Coronary artery (tissue), 2 donors: ENCODE data around the gene PXMP4.
"Not testable (repeated sequence)": the region's sequence is repeated elsewhere in the genome, so short reads cannot be mapped to it uniquely, and the experiment has no call there.

Experiments
- DNase-seq: peaks from one replicate; pipeline ENCODE4 v3.0.0-alpha.2; 2017; ENCODE audit warnings: low spot score
- H3K27ac ChIP-seq, 2 donors: fragments of 200-600 bp; sonication (generic); one replicate each; pipeline ENCODE4 v1.5.1; 2016 to 2019
- H3K4me3 ChIP-seq: fragments of 200-600 bp; sonication (generic); 2 replicates; pipeline ENCODE4 v1.5.1; 2016; ENCODE audit warnings: mild to moderate bottlenecking, moderate library complexity
- TF ChIP-seq, protein P1 (sequence below): fragments of 200-600 bp; sonication (generic); IDR thresholded peaks from one replicate; pipeline ENCODE4 v1.5.1; 2019; ENCODE audit warnings: antibody characterized with exemption

The PXMP4 gene

DNA sequence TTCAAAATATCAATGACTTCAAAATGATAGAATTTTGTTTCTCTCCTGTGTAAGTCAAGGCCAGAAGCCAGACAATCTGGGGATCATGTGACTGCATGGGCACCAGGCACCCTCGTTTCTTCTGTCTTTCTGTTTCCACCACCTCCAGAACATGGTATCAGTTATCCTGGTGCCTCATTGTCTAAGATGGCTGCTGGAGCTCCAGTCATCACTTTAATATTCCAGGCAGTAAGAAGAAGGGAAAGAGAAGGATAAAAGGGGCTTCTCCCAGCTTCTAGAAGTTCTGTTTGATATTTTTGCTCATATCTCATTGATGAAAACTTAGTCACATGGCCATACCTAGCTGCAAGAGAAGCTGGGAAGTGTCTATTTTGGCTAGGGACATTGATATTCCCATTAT, 37.3 kb upstream of the PXMP4 start:
- Histone ChIP-seq H3K4me3 (no peak overlapping the region), H3K27ac (no peak overlapping the region)
- DNase-seq = no peak
- TF ChIP-seq, protein P1, sequence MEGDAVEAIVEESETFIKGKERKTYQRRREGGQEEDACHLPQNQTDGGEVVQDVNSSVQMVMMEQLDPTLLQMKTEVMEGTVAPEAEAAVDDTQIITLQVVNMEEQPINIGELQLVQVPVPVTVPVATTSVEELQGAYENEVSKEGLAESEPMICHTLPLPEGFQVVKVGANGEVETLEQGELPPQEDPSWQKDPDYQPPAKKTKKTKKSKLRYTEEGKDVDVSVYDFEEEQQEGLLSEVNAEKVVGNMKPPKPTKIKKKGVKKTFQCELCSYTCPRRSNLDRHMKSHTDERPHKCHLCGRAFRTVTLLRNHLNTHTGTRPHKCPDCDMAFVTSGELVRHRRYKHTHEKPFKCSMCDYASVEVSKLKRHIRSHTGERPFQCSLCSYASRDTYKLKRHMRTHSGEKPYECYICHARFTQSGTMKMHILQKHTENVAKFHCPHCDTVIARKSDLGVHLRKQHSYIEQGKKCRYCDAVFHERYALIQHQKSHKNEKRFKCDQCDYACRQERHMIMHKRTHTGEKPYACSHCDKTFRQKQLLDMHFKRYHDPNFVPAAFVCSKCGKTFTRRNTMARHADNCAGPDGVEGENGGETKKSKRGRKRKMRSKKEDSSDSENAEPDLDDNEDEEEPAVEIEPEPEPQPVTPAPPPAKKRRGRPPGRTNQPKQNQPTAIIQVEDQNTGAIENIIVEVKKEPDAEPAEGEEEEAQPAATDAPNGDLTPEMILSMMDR = no peak

DNA sequence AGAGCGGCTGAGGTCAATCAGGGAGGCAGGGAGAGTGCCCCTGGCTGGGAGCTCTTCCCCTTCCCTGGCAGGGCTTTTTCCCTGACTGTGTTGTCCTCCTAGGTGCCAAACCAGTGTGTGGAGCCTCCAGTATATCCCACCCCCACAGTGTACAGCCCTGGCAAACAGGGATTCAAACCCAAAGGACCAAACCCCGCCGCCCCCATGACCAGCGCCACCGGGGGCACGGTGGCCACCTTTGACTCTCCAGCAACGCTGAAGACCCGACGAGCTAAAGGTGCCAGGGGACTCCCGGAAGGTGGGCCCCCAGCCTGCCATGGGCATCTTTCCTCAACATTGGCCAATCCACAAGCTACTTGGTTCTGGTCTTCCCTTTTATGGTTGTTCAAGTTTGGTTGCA, 36.9 kb upstream of the PXMP4 start:
- TF ChIP-seq, protein P1 = no peak
- DNase-seq = no peak
- no peak overlapping the region for H3K27ac ChIP-seq
- H3K4me3 ChIP-seq = no peak overlapping the region

DNA sequence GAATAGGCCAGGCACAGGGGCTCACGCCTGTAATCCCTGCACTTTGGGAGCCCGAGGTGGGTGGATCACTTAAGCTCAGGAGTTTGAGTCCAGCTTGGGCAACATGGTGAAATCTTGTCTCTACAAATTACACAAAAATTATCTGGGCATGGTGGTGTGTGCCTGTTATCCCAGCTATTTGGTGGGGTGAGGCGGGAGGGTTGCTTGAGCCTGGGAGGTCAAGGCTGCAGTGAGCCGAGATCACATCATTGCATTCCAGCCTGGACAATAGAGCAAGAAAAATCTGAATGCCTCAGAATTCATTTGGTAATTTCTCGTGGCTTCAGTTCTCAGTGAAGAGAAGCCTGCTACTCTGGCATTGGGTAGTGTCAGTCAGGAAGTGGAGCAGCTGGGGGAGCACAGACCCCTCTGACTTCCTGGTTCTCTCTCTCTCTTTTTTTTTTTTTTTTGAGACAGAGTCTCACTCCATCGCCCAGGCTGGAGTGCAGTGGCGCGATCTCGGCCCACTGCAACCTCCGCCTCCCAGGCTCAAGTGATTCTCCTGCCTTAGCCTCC, 35.9 kb upstream of the PXMP4 start:
- DNase-seq, H3K27ac ChIP-seq, H3K4me3 ChIP-seq: not testable (repeated sequence)

DNA sequence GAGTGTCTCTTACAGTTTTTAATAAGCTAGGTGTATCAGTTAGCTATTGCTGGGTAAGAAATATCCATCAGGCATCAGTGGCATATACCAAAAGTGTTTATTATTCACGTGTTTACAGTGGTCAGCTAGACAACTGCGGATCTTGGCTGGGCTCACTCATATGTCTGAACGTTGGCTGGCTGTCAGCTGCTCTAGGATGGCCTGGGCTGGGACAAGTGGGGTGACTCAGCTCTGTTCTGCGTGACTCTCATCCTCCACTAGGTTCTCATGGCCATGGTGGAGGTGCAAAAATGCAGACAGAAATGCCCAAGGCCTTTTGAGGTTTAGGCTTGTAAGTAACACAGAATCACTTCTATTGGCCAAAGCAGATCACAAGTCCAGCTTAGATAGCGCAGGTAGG, 33.7 kb upstream of the PXMP4 start:
- DNase-seq = no peak
- H3K4me3 ChIP-seq = no peak overlapping the region
- no peak overlapping the region for H3K27ac ChIP-seq
- TF ChIP-seq, protein P1 = no peak

DNA sequence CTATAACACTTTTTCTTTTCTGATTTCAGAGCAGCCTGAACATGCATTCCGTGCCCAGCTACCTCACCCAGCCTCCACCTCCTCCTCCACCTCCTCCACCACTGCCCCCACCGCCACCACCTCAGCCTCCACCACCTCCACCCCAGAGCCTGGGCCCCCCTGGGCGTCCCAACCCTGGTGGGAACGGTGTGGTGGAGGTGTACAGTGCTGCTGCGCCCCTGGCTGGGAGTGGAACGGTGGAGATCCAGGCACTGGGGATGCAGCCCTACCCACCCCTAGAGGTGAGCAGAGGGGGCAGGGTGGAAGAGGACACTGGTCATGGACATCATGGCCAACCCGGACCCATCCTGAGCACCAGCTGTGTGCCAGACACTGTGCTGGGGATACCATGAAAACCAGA, 33.0 kb upstream of the PXMP4 start:
- Histone ChIP-seq H3K27ac (no peak overlapping the region), H3K4me3 (no peak overlapping the region)
- TF ChIP-seq, protein P1 = no peak
- DNase-seq = no peak

DNA sequence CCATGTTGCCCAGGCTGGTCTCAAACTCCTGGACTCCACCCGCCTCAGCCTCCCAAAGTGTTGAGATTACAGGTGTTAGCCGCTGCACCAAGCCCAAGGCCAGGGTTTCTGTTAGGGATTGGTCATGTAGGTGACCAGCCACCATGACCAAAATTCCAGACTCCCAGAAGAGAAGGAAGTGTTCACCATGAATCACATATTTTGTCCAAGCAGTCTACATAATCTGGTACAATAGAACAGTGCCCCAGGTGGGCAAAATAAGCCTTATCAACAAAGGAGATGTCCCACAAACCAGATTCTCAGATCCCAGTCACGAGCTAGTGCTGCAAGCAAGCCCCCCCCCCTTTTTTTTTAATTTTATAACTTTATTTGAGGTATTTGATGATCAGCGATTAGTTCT, 31.7 kb upstream of the PXMP4 start:
- no peak overlapping the region for H3K27ac ChIP-seq
- H3K4me3 ChIP-seq = no peak overlapping the region
- DNase-seq = no peak
- TF ChIP-seq, protein P1 = no peak

DNA sequence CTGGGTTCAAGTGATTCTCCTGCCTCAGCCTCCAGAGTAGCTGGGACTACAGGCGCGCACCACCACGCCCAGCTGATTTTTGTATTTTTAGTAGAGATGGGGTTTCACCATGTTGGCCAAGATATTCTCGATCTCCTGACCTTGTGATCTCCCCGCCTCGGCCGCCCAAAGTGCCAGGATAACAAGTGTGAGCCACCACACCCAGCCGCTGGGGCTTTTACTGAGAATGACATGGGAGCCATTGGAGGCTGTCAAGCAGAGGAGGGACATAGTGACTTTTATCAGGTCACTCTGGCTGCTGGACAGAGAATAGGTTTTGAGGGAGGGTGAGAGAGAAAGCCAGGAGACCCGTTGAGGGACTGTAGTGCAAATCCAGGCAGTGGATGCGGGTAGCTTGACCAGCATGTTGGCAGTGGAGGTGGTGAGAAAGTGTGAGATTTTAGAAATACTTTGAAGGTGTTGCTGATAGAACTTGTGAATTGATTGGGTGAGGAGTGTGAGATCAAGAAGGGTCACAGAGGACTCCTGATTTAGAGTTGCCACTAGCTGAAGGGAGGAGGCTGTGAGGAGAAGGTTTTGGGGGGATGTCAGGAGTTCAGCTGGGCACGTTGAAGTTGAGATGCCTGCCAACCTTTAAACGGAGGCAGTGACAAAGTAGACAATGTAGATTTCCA, 26.4 kb upstream of the PXMP4 start:
- H3K27ac ChIP-seq = no peak overlapping the region
- TF ChIP-seq, protein P1 = no peak
- H3K4me3 ChIP-seq = no peak overlapping the region
- DNase-seq = no peak
